Fibroblast of peridontal ligament (primary cell): ENCODE measurements around the gene SHOC2.

Experiments
- DNase-seq: peaks from one replicate; pipeline ENCODE4 v3.0.0-alpha.2; 2010; ENCODE audit errors: extremely low read depth

Gene SHOC2

GRCh38 chr10:110946496-110946895 lies 27.1 kb downstream of the SHOC2 start:
- no peak for DNase-seq

GRCh38 chr10:110947061-110947595 lies 27.7 kb downstream of the SHOC2 start:
- peak; percentile 8 for DNase-seq

- no peak for DNase-seq
Observed at GRCh38 chr10:110951381-110951780, 32.0 kb downstream of the SHOC2 start.

GRCh38 chr10:110957606-110958005 lies 38.2 kb downstream of the SHOC2 start:
- DNase-seq: no peak

GRCh38 chr10:110959379-110960332 lies 40.3 kb downstream of the SHOC2 start:
- peak; percentile 68 for DNase-seq

GRCh38 chr10:110960333-110960712 lies 40.9 kb downstream of the SHOC2 start:
- no peak for DNase-seq

GRCh38 chr10:110962443-110962842 lies 43.0 kb downstream of the SHOC2 start:
- no peak for DNase-seq

- no peak for DNase-seq
Observed at GRCh38 chr10:110963162-110963561, 43.8 kb downstream of the SHOC2 start.

- DNase-seq: no peak
Observed at GRCh38 chr10:110964681-110965080, 45.3 kb downstream of the SHOC2 start.

- no peak for DNase-seq
Observed at GRCh38 chr10:110965216-110965615, 45.8 kb downstream of the SHOC2 start.

GRCh38 chr10:110966146-110966545 lies 46.7 kb downstream of the SHOC2 start:
- peak; percentile 11 for DNase-seq

- DNase-seq: no peak
Observed at GRCh38 chr10:110967009-110967630, 47.7 kb downstream of the SHOC2 start.

- no peak for DNase-seq
Observed at GRCh38 chr10:110967645-110968044, 48.2 kb downstream of the SHOC2 start.

- no peak for DNase-seq
Observed at GRCh38 chr10:110969183-110969582, 49.8 kb downstream of the SHOC2 start.

- no peak for DNase-seq
Observed at GRCh38 chr10:110971638-110972037, 52.2 kb downstream of the SHOC2 start.

- no peak for DNase-seq
Observed at GRCh38 chr10:110972231-110973134, 53.1 kb downstream of the SHOC2 start.

GRCh38 chr10:110973400-110973799 lies 54.0 kb downstream of the SHOC2 start:
- DNase-seq: no peak

- no peak for DNase-seq
Observed at GRCh38 chr10:110976577-110976976, 57.2 kb downstream of the SHOC2 start.

- no peak for DNase-seq
Observed at GRCh38 chr10:110977662-110978061, 58.3 kb downstream of the SHOC2 start.

- no peak for DNase-seq
Observed at GRCh38 chr10:110978204-110978603, 58.8 kb downstream of the SHOC2 start.

GRCh38 chr10:110979611-110980010 lies 60.2 kb downstream of the SHOC2 start:
- no peak for DNase-seq

- no peak for DNase-seq
Observed at GRCh38 chr10:110980807-110981206, 61.4 kb downstream of the SHOC2 start.
